Airway epithelial cell (primary cell): ENCODE data around the gene BCL2L1. TPM values are rescaled to one million over a fixed set of nuclear protein-coding genes. Genes with fewer than 3 reads are reported as not detected.

Source experiments
- total RNA-seq: library from RNA; depleted of rRNA; stranded (reverse); fragments of >200 nt; gene quantifications from 2 replicates; pipeline ENCODE4 v1.2.3, GENCODE V29; 2015

Gene BCL2L1
- total RNA-seq = 72.1 and 98.5 TPM in 2 replicates

DNA sequence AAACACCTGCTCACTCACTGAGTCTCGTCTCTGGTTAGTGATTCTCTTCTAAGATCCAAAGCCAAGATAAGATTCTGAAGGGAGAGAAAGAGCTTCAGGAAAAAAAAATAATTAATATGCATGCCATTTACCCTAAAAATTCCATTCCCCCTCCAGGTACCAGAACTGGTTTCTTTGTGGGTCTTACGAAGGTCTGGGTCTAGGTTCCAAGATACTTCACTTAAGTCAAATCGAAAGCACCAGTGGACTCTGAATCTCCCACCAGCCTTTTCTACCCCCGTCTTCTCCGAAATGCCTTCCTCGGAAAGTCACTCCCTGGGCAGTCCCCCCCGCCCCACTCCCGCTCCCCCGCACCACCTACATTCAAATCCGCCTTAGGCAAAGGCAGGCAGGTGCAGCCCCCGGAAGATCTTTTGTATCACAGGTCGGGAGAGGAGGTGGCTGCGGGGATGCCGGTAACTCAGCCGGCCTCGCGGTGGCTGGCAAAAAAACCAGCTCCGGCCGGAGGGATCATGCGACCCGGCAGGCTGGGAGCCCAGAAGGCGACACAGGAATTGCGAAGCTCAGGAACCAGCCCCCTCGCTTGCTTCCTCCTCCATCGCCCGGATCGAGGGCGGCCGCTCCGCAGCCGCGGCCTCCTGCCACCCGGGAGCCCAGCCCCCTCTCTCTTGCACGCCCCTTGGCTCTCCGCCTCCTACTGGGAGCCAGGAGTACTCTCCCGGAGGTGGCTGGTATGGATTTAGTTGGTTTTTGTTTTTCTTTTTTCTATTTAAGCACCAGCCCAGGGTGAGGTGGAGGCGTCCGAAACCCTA is at the start of gene BCL2L1:
TSS of gene BCL2L1 (minus strand) at position 612 of the 812 bp plus-strand sequence. CDS start 650 bp downstream, outside the sequence.

DNA sequence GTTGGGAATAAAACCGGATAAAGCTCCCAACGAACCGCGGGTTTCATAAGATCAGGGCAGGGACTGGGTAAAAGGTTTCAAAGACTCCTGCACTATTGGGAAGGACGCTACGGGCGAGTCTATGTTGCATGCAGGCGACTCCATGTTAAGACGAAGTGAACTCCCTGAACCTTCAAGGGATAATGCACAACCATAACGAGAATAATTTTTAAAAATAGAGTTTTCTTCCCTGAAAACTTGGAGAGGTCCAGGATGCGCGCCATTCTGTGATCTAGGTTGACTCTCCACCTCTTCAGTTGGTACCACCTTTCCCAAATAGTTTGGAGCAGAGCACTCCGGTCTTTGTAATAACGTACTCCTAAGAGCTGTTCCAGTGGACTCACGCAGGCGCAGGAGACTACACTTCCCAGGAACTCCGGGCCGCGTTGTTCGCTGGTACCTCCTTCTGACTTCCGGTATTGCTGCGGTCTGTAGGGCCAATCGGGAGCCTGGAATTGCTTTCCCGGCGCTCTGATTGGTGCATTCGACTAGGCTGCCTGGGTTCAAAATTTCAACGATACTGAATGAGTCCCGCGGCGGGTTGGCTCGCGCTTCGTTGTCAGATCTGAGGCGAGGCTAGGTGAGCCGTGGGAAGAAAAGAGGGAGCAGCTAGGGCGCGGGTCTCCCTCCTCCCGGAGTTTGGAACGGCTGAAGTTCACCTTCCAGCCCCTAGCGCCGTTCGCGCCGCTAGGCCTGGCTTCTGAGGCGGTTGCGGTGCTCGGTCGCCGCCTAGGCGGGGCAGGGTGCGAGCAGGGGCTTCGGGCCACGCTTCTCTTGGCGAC is 16.3 kb upstream of the BCL2L1 start, which contains the start of gene TPX2:
TSS of gene TPX2 (plus strand) at position 562 of the 821 bp plus-strand sequence. CDS start 18,187 bp downstream, outside the sequence.

DNA sequence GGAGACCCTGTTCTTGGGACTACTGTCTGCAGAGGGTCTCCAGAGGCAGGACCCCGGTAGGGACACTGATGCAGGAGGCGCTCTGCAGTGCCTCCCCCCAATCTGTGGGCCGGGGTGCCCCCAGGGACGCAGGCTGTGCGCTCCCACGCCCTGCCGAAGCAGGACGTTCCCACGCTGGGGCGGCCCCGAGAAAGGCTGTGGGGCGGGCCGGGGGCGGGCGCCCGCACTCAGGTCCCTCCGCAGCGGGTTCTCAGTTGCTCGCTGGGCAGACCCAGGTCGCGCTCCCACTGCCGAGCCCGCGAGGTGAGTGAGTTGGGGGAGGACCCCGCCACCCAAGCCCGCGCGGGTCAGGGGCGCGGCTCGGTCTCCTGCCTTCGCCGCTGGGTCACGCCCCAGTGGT is 85.0 kb downstream of the BCL2L1 start, which contains the start of gene COX4I2:
TSS of gene COX4I2 (plus strand) at position 253 of the 400 bp plus-strand sequence. CDS start 1,106 bp downstream, outside the sequence.

Other genes starting within 250 kb of the BCL2L1 start
- not detected in 2 replicates for gene DEFB124, start 247.7 kb downstream of the BCL2L1 start, total RNA-seq
- not detected in 2 replicates for gene REM1, start 247.6 kb downstream of the BCL2L1 start, total RNA-seq
- gene HM13, start 208.4 kb downstream of the BCL2L1 start, total RNA-seq = 55.3 and 92.6 TPM in 2 replicates
- 651 and 673 TPM in 2 replicates for gene ID1, start 117.6 kb downstream of the BCL2L1 start, total RNA-seq
- not detected in 2 replicates for gene COX4I2, start 85.0 kb downstream of the BCL2L1 start, total RNA-seq
- 55.3 and 62.2 TPM in 2 replicates for gene TPX2, start 16.4 kb upstream of the BCL2L1 start, total RNA-seq
- gene MYLK2, start 96.5 kb upstream of the BCL2L1 start, total RNA-seq = not detected in 2 replicates
- not detected in 2 replicates for gene FOXS1, start 122.7 kb upstream of the BCL2L1 start, total RNA-seq
- gene DUSP15, start 147.7 kb upstream of the BCL2L1 start, total RNA-seq = not detected in 2 replicates
- not detected in 2 replicates for gene TTLL9, start 147.8 kb upstream of the BCL2L1 start, total RNA-seq
- 13.0 and 18.0 TPM in 2 replicates for gene PDRG1, start 229.2 kb upstream of the BCL2L1 start, total RNA-seq
- not detected in 2 replicates for gene XKR7, start 245.3 kb upstream of the BCL2L1 start, total RNA-seq